T-helper 9 cell (primary cell): ENCODE measurements around the gene WBP1.
"Not testable (repeated sequence)": the region's sequence is repeated elsewhere in the genome, so short reads cannot be mapped to it uniquely, and the experiment has no call there.

ENCODE experiments used
- DNase-seq: peaks from one replicate; pipeline ENCODE4 v3.0.0-alpha.2; 2020

Gene WBP1

DNA sequence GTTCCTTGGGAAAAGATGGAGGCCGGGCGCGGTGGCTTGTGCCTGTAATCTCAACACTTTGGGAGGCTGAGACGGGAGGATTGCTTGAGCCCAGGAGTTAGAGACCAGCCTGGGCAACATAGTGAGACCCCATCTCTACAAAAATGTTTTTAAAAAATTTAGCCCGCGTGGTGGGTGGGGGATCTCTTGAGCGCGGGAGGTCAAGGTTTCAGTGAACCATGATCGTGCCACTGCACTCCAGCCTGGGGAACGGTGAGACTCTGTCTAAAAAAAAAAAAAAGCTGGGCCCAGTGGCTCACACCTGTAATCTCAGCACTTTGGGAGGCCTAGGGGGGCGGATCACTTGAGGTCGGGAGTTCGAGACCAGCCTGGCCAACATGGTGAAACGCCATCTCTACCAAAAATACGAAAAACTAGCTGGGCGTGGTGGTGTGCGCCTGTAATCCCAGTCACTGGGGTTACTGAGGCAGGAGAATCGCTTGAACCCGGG is 25.5 kb downstream of the WBP1 start:
- DNase-seq = not testable (repeated sequence)

DNA sequence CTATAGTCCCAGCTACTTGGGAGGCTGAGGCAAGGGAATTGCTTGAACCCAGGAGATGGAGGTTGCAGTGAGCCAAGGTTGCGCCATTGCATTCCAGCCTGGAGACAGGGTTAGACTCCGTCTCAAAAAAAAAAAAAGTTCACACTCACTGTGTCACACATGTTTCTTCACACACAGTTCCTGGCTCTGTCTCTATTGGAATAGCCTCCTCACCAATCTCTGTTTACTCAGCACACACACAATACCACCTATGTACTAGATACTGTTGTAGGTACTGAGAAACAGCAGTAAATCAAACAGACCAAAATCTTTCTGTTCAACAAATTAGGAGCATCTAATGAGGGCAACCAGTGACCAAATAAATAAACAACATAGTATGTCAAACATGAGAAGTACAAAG is 27.9 kb downstream of the WBP1 start:
- no peak for DNase-seq

DNA sequence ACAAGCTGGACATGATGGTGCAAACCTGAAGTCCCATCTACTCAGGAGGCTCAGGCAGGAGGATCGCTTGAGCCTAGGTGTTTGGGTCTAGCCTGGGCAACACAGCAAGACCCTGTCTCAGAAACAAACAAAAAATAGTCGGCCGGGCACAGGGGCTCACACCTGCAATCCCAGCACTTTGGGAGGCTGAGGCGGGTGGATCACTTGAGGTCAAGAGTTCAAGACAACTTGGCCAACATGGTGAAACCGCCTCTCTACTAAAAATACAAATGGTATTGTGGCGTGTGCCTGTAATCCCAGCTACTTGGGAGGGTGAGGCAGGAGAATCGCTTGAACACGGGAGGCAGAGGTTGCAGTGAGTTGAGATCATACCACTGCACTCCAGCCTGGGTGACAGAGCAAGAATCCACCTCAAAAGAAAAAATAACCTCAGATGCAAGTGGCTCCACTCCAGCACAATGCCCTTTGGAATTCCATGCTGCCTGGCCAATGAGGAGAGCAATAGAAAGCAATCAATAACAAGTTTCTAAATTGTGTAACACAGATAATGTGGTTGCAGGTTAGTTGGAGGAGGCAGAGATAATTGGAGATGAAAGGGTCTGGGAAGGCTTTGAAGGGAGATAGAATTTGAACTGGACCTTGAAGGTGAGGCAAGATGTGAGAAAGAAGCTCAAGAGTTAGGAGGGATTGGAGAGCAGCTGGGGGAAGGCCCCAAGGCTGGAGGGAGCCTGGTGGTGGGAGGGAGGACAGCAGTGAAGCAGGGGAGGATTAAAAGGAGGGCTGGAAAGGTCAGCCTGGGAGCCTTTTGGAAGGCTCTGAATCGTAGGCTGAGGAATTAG is 30.6 kb downstream of the WBP1 start:
- DNase-seq = no peak

DNA sequence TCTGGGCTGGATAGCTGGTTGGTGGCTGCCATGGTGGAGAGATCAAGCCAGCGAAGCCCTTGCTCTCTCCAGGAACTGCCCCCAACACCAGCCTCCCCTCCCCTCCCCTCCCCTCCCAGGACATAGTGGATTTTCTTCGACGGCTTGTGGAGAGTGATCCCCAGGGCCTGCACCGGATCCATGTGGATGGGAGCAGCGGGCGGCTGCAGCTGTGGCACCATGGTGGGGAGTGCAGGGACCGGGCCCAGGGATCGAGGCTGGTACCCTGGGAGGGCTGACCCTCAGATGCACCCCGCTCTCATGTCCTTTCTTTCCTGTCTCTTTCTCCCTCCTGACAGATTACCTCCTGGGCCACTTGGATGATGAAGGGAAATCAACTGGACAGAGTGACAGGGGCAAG is 31.7 kb downstream of the WBP1 start:
- no peak for DNase-seq

DNA sequence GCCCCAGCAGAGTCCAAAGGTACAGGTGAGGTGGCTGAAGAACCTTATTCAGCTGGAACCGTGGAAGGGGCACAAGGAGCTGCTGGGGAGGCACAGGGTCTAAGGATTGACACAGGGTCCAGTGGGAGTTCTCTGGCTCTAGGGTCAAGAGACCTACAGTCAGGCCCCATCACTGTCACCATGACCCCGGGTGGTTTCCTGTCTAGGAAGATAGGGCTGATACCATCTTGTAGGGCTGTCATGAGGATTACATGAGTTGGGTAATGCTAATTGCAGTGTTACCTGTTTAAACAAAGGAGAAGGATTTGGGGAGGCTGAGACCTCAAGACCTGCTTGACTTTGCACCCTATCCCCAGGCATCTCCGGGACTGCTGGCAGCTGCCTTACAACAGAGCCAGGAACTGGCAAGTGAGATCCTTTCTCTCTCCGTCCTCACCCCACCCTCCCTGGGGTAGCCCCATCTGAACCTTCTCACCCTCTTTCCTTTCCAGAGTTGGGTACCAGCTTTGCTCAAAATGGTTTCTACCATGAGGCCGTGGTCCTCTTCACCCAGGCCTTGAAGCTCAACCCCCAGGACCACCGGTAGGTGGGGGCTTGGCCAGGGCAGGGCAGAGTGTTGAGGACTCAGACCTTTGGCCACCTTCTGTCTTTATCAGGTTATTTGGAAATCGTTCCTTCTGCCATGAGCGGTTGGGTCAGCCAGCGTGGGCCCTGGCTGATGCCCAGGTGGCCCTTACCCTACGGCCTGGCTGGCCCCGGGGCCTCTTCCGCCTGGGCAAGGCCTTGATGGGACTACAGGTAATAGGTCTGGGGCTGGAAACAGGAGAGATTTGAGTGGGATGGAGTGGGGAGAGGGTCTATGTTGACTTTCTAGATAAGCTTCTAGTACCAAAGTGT is 33.7 kb downstream of the WBP1 start:
- no peak for DNase-seq

DNA sequence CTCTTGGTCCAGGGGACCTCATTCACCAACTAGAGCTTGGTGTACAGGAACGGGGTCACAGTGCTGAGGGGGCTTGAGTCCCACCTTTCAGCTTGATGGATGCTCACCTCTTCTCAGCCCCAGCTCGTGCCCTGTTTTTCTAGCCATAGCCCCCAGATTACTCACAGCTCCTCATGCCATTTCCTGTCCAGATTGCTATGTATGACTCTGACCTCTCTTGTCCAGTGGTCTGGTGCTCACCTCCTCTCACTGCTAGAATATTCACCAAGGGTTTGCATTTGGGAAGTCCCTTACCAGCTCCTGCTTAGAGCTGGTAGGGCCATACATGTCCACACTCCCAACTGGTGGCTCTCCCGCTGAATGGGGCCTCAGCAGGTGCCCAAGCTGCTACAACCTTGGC is 35.3 kb downstream of the WBP1 start:
- no peak for DNase-seq

DNA sequence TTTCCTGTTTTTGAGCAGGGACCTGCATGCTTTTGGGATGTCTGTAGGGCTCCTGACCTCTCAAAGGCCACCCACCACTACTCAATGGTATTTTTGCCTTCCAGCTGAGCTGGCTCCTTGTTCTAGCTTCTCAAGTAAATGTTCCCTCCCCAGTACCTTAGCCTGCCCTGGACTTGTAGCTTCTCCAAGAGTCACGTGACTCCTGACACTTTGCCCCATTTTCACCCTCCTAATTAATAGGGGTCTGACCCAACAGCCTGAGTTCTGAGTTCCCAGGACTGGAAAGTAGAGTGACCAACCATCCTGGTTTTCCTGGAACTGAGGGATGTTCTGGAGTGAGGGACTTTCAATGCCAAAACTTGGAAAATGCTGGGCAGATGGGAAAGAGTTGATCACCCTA is 37.2 kb downstream of the WBP1 start:
- DNase-seq = no peak

DNA sequence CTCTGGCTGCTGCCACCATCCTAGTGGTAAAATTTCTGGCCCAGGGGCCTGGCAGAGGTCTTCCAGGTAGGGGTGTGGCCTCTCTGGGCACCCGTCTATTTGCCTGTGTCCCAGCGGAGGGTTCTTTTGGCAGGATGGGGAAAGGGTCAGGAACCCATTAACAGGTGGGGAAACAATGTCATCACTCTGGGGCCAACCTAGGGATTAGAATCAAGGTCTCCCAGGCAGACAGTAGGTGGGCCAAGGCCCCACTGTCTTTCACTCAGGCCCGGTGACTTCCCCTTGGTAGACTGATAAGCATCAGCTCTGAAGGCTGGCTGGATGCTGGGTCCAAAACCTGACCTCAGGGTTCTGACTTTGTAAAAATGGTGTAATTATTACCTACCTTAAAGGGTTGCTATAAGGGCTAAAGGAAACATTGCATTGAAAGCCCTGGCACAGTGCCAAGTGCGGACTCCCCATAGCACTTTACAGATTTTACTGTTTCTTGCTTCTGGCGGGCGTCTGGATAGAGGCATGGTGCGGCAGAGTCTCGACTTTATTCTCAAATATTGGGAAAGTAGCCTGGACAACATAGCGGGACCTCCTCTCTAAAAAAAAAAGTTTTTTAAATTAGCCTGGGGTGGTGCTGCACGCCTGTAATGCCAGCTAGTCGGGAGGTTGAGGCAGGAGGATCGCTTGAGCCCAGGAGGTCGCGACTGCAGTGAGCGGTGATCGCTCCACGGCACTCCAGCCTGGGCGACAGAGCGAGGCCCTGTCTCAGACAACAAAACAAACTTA is 38.9 kb downstream of the WBP1 start:
- DNase-seq = no peak

DNA sequence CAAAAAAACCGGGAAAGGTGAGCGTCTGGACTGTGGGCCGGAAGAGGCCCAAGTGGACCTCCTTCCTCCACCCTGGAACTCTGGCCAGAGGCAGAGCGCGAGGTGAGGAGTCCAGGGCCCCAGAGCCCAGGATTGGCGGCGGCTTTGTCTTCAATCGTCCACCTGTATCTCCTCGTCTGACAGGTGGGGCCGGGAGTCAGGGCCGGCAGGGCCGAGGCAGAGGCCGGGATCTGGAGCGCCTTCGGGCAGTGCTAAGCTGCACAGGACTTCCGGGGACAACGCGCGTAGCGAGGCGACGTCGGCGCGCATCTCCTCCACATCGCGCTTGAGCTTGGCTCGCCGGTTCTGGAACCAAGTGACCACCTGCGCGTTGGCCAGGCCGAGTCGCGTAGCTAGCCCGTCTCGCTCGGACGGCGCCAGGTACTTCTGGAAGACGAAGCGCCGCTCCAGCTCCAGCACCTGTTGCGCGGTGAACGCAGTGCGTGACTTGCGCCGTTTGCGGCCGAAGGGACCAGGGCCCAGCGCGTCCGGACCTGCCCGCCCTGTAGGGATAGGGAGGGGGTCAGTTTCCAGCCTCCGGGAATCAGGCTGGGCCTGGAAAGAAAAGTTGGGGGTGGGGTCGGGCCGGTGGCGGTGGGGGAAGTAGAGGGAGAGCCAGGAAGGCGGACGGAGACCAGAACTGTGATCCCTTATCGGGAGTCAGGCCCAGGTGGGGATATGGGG is 39.7 kb downstream of the WBP1 start:
- no peak for DNase-seq

DNA sequence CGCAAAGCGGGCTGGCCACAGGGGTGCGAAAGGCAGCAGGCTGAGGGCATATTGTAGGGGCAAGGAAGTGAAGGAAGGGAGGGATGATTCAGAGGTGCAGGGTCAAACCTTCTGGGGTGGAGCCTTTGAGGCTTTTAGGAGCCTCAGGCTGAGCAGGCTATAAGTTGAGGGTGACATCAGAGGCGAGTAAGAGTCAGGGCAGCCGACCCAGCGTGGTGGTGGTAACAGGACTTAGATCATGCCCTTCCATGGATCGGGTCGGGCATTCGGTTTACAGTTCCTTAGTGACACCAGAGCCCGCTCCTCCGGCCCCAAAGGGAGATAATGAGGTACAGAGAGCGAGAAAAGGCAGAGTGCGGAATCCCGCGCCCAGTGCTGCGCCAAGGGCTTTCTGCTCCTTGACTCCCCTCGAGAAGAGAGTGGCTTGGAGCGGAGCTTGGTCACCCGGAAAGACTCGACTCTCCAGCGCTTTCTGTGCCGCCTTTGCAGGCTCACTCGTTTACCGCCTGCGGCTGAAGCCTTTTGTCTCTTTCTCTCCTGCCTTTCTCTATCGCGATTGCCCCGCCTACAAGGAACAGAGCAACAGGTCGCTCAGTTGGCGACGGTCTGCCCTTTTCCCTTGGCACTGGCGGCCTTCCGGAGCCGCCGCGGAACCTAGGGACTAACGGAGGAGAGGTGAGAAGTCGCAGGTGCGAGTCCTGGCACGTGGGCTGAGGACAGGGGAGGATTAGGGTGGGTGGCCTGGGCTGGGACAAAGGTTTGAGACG is 40.4 kb downstream of the WBP1 start:
- DNase-seq = no peak

DNA sequence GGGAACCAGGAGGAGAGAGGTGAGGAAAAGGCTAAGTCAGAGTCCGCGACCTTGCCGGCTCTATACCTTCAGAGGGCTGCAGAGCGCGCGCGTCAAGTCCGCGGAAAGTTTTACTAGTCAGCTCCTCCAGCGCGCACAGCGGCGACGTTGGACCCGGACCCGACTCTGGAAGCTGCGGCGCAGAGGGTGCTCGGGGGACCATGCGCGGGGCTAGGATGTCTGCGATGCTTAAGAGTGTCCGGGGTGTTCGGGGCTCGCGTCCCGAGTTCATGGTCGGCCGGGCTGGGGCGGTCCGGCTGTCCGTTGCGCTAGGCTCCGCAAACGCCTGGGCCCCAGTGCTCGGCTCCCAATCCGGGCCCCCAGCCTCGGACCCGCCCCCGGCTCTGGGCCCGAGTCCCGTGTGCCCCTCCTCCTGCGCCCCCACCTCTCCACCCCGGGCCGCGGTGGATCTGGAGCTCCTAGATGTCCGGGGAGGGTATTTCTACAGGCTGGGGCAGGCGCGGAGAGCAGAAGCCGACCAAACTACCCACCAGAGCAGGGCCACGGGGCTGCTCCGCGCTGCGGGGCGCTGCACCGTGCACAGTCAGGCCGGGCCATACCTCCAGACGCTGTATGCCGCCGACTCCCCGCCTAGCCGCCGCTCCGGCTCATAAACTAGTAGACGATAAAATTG is 41.2 kb downstream of the WBP1 start, which contains the start of gene LBX2:
Gene LBX2, minus strand, starts transcription at position 337 of the 673 bp plus-strand sequence. Its CDS starts 66 bp downstream, at position 271.
- no peak for DNase-seq

DNA sequence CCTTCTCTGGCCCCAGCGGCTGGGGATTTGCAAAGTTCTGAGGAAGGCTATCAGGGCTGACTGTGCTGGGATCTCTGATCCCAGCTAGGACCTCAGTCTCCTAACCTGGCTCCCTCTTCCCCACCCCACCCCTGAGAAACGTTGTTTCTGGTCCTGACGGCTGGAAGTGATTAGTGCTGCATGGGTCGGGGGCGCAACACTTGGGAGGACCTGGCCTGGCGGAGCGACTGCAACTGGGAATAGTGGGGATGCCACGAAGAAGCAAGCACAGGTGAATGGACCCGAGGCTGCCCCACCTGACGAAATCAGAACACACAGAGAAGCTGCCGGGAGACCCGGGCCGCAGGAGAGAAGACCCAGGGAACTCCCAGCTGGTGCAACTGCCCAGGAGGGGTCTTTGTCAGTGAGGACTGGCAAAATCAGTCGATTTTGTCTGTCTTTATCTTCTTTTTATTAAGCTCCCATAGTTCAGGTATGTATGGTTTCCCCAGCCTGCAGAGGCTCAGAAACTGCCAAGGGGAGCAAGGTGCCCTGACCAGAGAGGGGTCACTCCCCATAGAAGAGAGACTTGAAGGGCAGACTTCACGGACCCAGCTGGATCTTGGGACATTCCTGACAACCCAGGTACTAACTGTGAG is 41.8 kb downstream of the WBP1 start:
- DNase-seq = no peak

DNA sequence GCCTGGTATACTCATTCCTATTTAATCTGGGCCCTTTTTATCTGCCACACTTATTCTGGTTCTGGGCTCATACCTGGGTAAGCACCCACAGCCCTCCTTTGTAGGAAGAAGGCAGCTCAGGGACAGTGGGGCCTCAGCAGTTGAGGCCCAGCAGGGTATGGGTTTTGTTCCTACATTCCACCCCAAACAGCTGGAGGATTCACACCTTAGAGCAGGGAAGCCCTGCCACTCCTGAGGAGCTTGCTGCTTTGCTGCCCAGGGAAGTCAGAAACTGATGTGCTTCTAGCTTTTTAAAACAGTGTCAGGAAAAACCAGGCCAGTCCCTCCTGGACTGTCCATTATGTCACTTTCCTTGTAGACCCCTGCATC is 42.3 kb downstream of the WBP1 start:
- no peak for DNase-seq

DNA sequence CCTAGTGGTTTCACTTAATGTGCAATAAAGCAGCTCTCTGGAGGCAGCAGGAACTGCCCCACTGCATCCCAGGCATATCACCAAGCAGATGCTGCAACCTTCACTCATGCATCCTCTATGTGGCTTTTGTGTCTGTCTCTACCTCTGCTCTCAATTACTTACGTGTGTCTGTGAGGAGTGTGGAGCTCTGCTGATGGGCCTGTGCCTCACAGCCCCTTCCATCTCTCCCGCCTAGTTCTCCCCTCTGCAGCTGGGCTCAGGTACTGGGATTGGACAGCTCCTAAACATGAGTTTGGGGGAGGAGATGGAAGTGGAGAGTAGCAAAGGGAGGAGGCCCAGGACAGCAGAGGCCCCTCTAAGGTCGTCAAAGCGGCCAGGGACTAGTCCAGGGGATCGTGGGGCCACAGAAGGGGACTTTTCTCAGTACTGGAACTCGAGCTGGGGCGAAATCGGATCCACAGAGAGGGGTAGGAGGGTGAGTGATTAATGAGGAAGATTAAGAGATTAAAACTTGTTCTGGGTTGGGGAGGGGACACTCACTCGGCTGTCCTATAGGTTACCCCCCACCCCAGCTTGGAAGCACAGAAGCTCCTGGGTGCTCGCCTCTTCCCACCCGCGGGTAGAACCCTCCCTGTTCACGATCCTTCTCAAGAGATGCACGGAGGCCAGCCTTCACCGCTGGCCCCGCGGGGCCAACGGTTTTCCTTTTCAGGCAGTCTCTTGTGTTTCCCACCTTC is 43.3 kb downstream of the WBP1 start:
- DNase-seq = no peak

DNA sequence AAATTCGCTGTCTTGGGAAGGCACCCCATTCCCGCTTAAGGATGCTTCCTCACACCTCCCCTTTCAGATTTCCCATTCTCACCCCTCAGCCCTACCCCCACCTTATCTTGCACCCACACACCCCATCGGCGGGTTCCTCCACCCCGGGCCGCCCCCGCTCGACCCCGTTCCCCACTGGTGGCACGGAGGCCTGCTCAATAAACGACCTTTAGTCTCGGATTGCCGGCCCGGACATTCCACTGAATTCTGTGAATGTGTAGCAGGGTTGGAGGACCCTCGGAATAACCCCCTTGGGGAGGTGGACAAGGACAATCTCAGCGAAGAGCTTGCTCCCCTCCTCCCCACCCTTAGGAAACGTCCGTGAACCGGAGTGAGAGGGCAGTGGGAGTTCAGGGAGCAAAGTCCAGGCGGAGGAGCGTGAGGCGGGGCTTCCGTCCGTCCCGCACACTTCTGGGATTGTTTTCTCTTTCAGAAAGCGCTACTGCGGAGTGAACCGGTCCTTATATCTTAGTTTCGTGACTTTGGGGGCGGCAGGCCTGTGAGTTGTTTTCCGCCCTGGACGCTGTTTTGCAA is 44.0 kb downstream of the WBP1 start:
- DNase-seq = no peak

DNA sequence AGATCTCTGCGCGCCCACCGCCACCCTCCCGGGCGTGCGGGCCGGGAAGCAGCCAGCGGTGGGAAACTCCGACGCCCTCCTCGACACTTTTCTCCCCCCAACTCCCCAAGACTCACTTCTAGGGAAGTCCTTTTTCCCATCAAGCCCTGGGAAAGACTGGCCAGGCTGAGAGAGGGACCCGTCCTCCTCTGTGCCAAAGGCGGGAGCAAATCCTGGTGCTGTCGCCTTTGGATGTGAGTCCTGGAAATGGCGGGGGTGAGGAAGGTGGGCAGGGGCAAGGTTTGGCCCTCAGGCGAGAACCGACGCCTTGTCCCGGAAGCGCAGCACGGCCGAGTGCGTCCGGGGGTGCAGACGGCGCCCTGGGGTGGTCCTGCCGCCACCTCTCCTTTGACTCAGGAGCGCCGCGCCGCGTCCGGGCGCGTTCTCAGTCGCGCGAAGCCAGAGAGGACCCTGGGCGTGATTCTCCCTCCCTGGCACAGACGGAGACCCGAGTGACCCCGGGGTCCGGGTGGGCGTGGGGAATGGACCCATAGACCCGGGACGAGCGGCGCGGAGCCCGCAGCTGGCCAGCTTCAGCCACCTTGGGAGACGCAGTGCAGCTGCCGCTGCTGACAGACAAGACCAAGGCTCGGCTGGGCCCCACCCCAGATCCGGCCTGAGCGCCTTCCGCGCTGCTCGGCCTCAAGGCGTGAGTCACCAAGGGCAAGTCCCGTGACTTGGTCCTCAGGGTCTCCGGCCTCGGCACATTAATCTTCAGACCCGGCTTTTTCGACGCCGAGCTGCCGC is 44.7 kb downstream of the WBP1 start:
- DNase-seq = no peak

DNA sequence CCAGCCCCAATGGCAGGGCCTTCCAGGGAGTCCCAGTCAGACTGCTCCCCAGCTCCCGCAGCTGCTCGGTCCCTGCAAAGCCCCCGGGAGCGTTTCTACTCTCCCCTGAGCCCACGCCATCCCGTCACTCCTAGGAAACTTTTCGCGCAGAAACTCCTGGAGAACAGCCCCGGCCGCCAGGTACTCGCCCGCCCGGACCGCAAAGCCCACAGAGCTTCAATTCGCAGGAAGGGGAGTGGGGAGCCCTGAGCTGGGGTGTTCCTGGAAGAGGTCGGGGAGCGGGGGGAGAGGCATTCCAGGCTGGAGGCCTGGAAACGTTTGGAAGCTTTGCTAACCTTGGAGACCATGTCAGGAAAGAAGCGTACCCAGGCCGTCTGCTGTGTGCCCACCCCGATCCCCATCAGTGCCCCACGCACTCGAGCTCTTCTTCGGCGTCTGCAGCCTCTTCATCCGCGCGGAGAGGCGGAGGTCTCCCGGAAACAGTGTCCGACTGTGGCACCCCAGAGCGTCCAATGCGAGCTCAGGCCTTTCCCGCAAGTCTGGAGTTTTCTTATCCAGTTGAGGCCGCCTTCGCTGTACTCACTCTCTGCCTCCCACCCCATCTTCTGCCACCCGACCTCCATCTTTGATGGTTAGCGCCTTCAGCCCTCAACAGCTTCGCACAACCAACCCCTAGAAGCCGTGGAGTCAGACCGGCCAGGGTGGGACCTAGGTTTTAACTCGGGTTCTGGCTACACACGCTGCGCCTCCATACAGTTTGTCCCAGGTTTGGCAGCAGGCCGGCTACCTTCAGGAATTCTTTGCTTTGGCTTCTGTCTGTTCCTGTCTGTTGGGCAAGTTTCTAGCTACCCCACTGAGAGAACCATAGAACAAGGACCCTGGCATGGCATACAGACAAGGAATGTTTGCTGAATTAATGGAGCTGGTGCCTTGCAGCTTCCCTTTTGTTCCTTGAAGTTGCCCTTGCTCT is 45.6 kb downstream of the WBP1 start:
- no peak for DNase-seq
